ENCODE results near the gene SAMMSON. TPM values are rescaled to one million over a fixed set of nuclear protein-coding genes. Genes with fewer than 3 reads are reported as not detected.

The SAMMSON gene
- total RNA-seq, 2 donors from 2014 or later, result not detected

DNA sequence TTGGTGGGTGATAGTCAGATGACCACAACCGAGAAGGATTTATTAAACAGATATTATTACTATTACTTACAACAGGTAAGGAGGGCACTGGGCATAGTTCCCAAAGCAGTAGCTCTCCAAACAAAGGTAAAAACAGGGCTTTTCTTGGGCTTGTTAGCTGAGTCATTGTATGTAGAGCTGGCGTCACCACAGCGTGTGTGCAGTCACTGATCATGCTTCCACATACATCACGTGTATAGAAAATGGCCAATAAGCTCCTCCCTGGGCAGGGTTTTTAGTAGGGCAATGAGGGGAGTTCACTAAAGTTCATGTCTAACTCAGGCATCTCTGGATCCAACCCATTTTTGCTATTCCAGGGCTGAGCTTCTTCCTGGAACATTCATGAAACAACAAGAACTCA, 5.8 kb upstream of the SAMMSON start:
- ATAC-seq (replicated peaks in 1 of 2), result no peak
- H3K36me3 Mint-ChIP-seq (ENCODE audit: insufficient read depth in 2 of 2), result no peaks in the 10 kb centered on the region
- DNase-seq, result no peak
- H3K4me3 Mint-ChIP-seq, result no peak overlapping the region
- H3K27me3 Mint-ChIP-seq (ENCODE audit: low read depth), result peaks cover 7% of the 10 kb centered on the region
- no peaks in the 10 kb centered on the region for H3K4me1 Mint-ChIP-seq (ENCODE audit: low read depth)
- H3K9me3 Mint-ChIP-seq, result no peaks in the 10 kb centered on the region
- no peak overlapping the region for H3K27ac Mint-ChIP-seq

- no peak overlapping the region for H3K4me3 Mint-ChIP-seq
- no peak for ATAC-seq (replicated peaks in 1 of 2)
Measured at GRCh38 chr3:69994919-69995318, 4.6 kb upstream of the SAMMSON start.

GRCh38 chr3:69997631-69998307, 1.8 kb upstream of the SAMMSON start:
- no peak overlapping the region for H3K4me3 Mint-ChIP-seq
- DNase-seq, result no peak
- no peak for ATAC-seq (replicated peaks in 1 of 2)
- no peaks in the 10 kb centered on the region for H3K27me3 Mint-ChIP-seq (ENCODE audit: low read depth)
- no peak overlapping the region for H3K27ac Mint-ChIP-seq
- H3K4me1 Mint-ChIP-seq (ENCODE audit: low read depth), result no peaks in the 10 kb centered on the region
- peaks cover 0 to 4% of the 10 kb centered on the region in 2 donors for H3K9me3 Mint-ChIP-seq
- no peaks in the 10 kb centered on the region for H3K36me3 Mint-ChIP-seq (ENCODE audit: insufficient read depth in 2 of 2)

More at GRCh38 chr3:69994919-69995318, 4.6 kb upstream of the SAMMSON start:
- H3K27ac Mint-ChIP-seq, result no peak overlapping the region
- H3K36me3 Mint-ChIP-seq (ENCODE audit: insufficient read depth in 2 of 2), result no peaks in the 10 kb centered on the region
- H3K9me3 Mint-ChIP-seq, result peaks cover 0 to 2% of the 10 kb centered on the region in 2 donors
- no peaks in the 10 kb centered on the region for H3K4me1 Mint-ChIP-seq (ENCODE audit: low read depth)
- DNase-seq, result no peak
- H3K27me3 Mint-ChIP-seq (ENCODE audit: low read depth), result no peaks in the 10 kb centered on the region

GRCh38 chr3:69998759-69999139, 784 bp upstream of the SAMMSON start:
- ATAC-seq (replicated peaks in 1 of 2) (no peak), DNase-seq (no peak)
- H3K36me3 Mint-ChIP-seq (ENCODE audit: insufficient read depth in 2 of 2), result no peaks in the 10 kb centered on the region
- H3K9me3 Mint-ChIP-seq, result peaks cover 0 to 4% of the 10 kb centered on the region in 2 donors
- H3K4me1 Mint-ChIP-seq (ENCODE audit: low read depth), result no peaks in the 10 kb centered on the region
- H3K27me3 Mint-ChIP-seq (ENCODE audit: low read depth), result no peaks in the 10 kb centered on the region
- no peak overlapping the region for H3K4me3 Mint-ChIP-seq
- no peak overlapping the region for H3K27ac Mint-ChIP-seq

DNA sequence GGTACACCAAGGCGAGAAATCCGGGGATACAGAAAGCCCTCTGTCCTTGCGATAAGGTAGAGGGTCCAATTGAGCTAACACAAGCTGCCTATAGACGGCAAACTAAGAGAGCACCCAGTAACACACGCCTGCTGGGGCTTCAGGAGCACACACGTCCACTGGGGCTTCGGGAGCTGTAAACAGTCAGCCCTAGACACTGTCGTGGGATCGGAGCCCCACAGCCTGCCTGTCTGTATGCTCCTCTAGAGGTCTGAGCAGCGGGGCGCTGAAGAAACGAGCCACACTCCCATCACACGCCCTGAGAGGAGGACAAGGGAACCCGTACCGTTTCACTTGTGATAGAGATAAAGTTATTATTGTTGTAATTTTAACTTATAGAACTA, 486 bp downstream of the SAMMSON start:
- ATAC-seq (replicated peaks in 1 of 2) (no peak), DNase-seq (no peak)
- Mint-ChIP-seq H3K4me1 (ENCODE audit: low read depth) (no peaks in the 10 kb centered on the region), H3K9me3 (peaks cover 0 to 5% of the 10 kb centered on the region in 2 donors), H3K36me3 (ENCODE audit: insufficient read depth in 2 of 2) (no peaks in the 10 kb centered on the region), H3K4me3 (no peak overlapping the region), H3K27me3 (ENCODE audit: low read depth) (no peaks in the 10 kb centered on the region), H3K27ac (no peak overlapping the region)

DNA sequence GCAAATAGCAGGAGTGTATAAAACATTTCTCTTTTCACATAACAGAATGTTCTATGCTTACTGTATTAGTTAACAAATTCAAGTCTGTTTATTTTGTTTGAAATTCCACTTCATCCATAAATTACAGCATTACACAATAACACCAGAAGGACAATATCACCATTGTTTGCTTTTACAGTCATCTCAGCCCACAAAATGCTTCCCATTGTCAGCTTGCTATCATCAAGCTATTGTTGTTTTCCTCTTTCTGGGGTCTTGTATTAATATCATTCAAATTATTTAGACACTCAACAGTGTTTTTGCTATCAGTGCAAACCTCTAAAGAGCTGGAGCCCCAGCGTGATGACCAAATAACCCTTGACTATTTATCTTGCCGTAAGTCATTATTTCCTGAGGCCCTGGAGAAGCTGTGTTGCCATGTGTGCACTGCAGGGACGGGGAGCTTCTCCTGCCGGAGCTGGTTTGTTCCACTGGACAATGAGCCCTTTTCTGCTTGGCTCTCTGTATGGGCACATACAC, 1.1 kb downstream of the SAMMSON start:
- H3K36me3 Mint-ChIP-seq (ENCODE audit: insufficient read depth in 2 of 2), result no peaks in the 10 kb centered on the region
- H3K4me1 Mint-ChIP-seq (ENCODE audit: low read depth), result no peaks in the 10 kb centered on the region
- ATAC-seq (replicated peaks in 1 of 2), result no peak
- no peaks in the 10 kb centered on the region for H3K27me3 Mint-ChIP-seq (ENCODE audit: low read depth)
- no peak for DNase-seq
- H3K4me3 Mint-ChIP-seq, result no peak overlapping the region
- H3K9me3 Mint-ChIP-seq, result peaks cover 0 to 5% of the 10 kb centered on the region in 2 donors
- H3K27ac Mint-ChIP-seq, result no peak overlapping the region

- no peak for DNase-seq
- H3K27me3 Mint-ChIP-seq (ENCODE audit: low read depth), result no peaks in the 10 kb centered on the region
- H3K9me3 Mint-ChIP-seq, result peaks cover 3 to 5% of the 10 kb centered on the region in 2 donors
- no peaks in the 10 kb centered on the region for H3K36me3 Mint-ChIP-seq (ENCODE audit: insufficient read depth in 2 of 2)
- H3K4me1 Mint-ChIP-seq (ENCODE audit: low read depth), result no peaks in the 10 kb centered on the region
- no peak for ATAC-seq (replicated peaks in 1 of 2)
- H3K4me3 Mint-ChIP-seq, result no peak overlapping the region
- no peak overlapping the region for H3K27ac Mint-ChIP-seq
Measured at GRCh38 chr3:70003119-70003518, 3.6 kb downstream of the SAMMSON start.

- ATAC-seq (replicated peaks in 1 of 2), result no peak
- no peak overlapping the region for H3K27ac Mint-ChIP-seq
Measured at GRCh38 chr3:70006089-70006488, 6.6 kb downstream of the SAMMSON start.

DNA sequence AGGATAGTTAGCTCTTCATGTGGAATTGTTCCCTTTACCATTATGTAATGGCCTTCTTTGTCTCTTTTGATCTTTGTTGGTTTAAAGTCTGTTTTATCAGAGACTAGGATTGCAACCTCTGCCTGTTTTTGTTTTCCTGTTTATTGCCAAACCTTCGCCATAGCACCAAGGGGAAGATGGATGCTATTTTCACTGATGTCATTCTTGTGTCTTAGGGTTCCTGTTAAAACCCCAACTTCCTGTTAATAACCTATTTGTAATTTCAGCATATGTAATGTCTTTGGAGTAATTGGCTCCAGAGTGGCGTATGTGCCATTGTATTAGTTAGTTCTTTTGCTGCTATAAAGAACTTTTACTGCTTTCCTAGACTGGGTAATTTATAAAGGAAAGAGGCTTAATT, 10.8 kb downstream of the SAMMSON start:
- no peaks in the 10 kb centered on the region for H3K27me3 Mint-ChIP-seq (ENCODE audit: low read depth)
- no peak overlapping the region for H3K27ac Mint-ChIP-seq

More at GRCh38 chr3:70006089-70006488, 6.6 kb downstream of the SAMMSON start:
- Mint-ChIP-seq H3K36me3 (ENCODE audit: insufficient read depth in 2 of 2) (no peaks in the 10 kb centered on the region), H3K27me3 (ENCODE audit: low read depth) (no peaks in the 10 kb centered on the region), H3K4me1 (ENCODE audit: low read depth) (no peaks in the 10 kb centered on the region), H3K4me3 (no peak overlapping the region), H3K9me3 (peaks cover 5 to 8% of the 10 kb centered on the region in 2 donors)
- DNase-seq, result no peak

DNA sequence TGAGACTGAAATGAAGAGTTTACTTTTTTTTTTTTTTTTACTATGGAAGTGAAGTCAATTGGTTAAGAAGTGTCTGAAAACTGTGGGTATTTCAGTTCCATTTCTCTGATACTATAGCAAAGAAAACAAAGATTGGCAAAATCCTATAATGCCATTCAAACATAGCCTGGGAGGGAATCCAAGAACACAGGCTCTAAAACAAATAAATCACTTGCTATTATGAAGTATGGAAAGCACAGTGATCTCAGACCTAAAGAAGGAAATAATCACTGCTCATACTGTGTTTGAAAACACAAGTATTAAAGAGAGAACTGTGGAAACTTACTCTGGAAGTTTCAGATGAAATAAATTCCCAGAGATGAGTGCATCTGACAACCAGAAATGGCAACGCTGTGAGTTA, 12.0 kb downstream of the SAMMSON start:
- H3K9me3 Mint-ChIP-seq, result peaks cover 4 to 8% of the 10 kb centered on the region in 2 donors
- no peak overlapping the region for H3K4me3 Mint-ChIP-seq
- no peaks in the 10 kb centered on the region for H3K36me3 Mint-ChIP-seq (ENCODE audit: insufficient read depth in 2 of 2)
- no peaks in the 10 kb centered on the region for H3K4me1 Mint-ChIP-seq (ENCODE audit: low read depth)
- H3K27ac Mint-ChIP-seq, result no peak overlapping the region
- H3K27me3 Mint-ChIP-seq (ENCODE audit: low read depth), result no peaks in the 10 kb centered on the region
- ATAC-seq (replicated peaks in 1 of 2) (no peak), DNase-seq (no peak)

More for the DNA sequence above, 10.8 kb downstream of the SAMMSON start:
- H3K4me3 Mint-ChIP-seq, result no peak overlapping the region
- no peak for DNase-seq
- peaks cover 4 to 8% of the 10 kb centered on the region in 2 donors for H3K9me3 Mint-ChIP-seq
- no peak for ATAC-seq (replicated peaks in 1 of 2)
- no peaks in the 10 kb centered on the region for H3K4me1 Mint-ChIP-seq (ENCODE audit: low read depth)
- H3K36me3 Mint-ChIP-seq (ENCODE audit: insufficient read depth in 2 of 2), result no peaks in the 10 kb centered on the region

DNA sequence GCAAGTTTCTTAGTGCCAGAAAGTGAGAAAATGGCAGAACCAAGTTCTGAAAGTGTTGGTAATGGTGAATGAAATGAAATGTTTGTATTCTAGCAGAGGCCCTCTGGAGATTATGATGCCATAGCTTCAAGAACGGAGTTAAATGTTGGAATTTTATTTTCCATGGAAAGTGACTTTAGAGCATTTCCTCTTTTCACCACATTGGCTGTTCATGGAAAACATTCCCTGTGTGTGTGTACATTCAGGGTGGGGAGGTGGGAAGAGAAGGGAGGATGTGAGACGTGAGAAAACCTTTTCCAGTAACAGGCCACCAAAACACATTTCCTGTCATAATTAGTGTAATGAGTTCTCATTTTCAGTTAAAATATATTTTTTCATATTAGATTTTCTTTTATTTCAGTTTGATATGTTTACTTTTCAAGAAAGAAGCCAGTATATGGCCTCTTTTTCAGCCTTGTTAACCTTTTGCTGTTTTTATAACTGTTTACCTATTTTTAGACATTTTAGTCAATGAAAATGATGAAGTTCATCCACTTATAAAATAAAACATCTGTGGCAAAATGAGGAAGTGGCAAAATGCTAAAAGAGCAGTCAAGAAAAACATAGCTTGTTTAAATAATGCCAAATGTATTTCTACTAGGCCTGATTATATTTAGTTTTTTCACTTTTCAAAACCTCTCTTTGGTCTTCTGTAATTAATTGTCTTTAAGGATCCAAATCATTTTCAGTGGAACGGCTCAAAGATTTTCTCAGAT, 21.6 kb downstream of the SAMMSON start:
- H3K4me1 Mint-ChIP-seq (ENCODE audit: low read depth), result no peaks in the 10 kb centered on the region
- H3K27ac Mint-ChIP-seq, result no peak overlapping the region
- no peaks in the 10 kb centered on the region for H3K36me3 Mint-ChIP-seq (ENCODE audit: insufficient read depth in 2 of 2)
- H3K9me3 Mint-ChIP-seq, result peaks cover 2% of the 10 kb centered on the region in 2 donors
- H3K27me3 Mint-ChIP-seq (ENCODE audit: low read depth), result no peaks in the 10 kb centered on the region
- DNase-seq (no peak), ATAC-seq (replicated peaks in 1 of 2) (no peak)
- H3K4me3 Mint-ChIP-seq, result no peak overlapping the region

GRCh38 chr3:70028361-70028760, 28.8 kb downstream of the SAMMSON start:
- no peaks in the 10 kb centered on the region for H3K4me1 Mint-ChIP-seq (ENCODE audit: low read depth)
- no peak overlapping the region for H3K4me3 Mint-ChIP-seq
- no peak for ATAC-seq (replicated peaks in 1 of 2)
- peaks cover 13% of the 10 kb centered on the region for H3K27me3 Mint-ChIP-seq (ENCODE audit: low read depth)
- H3K9me3 Mint-ChIP-seq, result peaks cover 2 to 4% of the 10 kb centered on the region in 2 donors
- no peaks in the 10 kb centered on the region for H3K36me3 Mint-ChIP-seq (ENCODE audit: insufficient read depth in 2 of 2)
- no peak for DNase-seq
- no peak overlapping the region for H3K27ac Mint-ChIP-seq

DNA sequence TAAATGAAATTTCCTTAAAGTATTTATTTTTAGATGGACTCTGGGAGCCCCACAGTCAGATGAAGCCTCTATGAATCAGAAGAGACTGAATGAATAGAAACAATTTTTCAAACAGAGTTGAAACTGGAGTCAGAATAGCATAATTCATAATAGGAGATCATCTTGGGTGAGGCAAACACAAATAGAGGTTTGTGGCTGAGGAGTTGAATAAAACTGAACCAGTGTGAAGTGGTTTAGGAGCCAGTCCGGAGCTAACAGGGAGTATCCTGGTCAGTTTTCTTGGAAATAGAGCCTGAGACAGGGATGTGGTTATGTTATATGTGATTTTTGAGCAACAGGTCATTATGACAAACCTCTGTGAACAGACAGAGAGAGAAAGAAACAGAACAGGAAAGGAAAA, 39.2 kb downstream of the SAMMSON start:
- Mint-ChIP-seq H3K4me3 (no peak overlapping the region), H3K36me3 (ENCODE audit: insufficient read depth in 2 of 2) (no peaks in the 10 kb centered on the region), H3K27me3 (ENCODE audit: low read depth) (no peaks in the 10 kb centered on the region), H3K9me3 (no peaks in the 10 kb centered on the region), H3K27ac (no peak overlapping the region), H3K4me1 (ENCODE audit: low read depth) (no peaks in the 10 kb centered on the region)
- DNase-seq, result no peak
- ATAC-seq (replicated peaks in 1 of 2), result no peak

Measured in activated T-cell treated with anti-CD3 and anti-CD28 coated beads, Interleukin-2, amount 50 U/mL, for 72 hours (primary cell).